Stimulated activated CD8-positive, alpha-beta memory T cell treated with anti-CD3 and anti-CD28 coated beads, Interleukin-4, amount 100 ng/mL, for 1 hour (primary cell): ENCODE results near the gene SNAPC2.

Experiments used
- DNase-seq, 2 donors: peaks; one replicate each; pipeline ENCODE4 v3.0.0-alpha.2; 2020; ENCODE audit warnings: low read depth in 2 of 2, low spot score in 1 of 2

Gene SNAPC2

DNA sequence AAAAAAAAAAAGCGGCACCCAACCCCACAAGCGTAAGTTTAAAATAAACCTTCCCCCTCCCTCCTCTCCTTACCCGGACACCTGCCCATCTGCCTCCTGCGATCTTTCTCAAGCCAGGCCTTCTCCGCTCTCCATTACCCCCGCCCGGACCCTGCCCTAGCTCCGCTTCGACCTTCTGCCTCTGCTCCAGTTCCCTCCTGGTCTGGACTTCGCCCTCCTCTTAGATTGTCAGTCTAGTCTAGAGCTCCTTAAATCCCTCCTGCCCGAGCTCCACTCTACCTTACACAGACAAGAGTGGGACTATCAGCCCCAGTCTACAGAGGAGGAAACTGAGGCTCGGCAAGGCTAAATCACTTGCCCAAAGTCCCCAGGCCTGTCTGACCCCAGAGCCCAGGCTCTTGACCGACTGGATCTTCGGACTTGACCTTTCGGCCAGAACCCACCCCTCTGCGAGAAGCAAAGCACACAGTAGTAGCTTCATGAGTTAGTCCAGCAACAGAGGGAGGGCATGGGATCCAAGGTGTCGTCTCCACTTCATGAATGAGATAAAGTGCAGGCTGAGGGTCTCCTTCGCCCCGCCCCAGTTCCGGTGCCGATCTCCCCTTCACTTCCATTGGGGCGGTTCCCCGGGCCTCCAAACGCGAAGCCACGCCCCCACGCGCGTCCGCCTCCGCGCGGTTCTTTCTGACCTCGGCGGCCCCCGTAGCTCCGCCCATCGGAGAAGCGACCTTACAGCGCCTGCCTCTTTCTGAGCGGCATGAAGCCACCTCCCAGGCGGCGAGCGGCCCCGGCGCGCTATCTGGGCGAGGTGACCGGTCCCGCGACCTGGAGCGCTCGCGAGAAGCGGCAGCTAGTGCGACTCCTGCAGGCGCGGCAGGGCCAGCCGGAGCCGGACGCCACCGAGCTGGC, at the start of gene SNAPC2:
Gene SNAPC2, plus strand, starts transcription at position 729 of the 909 bp plus-strand sequence. Its CDS starts 29 bp downstream, at position 758.
- DNase-seq: peak; percentile 87 to 93

- no peak for DNase-seq
These were observed 49.3 kb upstream of the SNAPC2 start for GRCh38 chr19:7870571-7871436.

GRCh38 chr19:7871437-7872305, 48.5 kb upstream of the SNAPC2 start:
- DNase-seq: peak; percentile 33 to 65

- DNase-seq: no peak
These were observed 47.6 kb upstream of the SNAPC2 start for GRCh38 chr19:7872306-7873204.

GRCh38 chr19:7873304-7874075, 46.6 kb upstream of the SNAPC2 start:
- no peak for DNase-seq

GRCh38 chr19:7874076-7874896, 45.9 kb upstream of the SNAPC2 start, which contains the start of gene PRR36:
Gene PRR36, minus strand, starts transcription at chr19:7874390. Its CDS starts 701 bp downstream, at chr19:7873689.
- no peak for DNase-seq

DNA sequence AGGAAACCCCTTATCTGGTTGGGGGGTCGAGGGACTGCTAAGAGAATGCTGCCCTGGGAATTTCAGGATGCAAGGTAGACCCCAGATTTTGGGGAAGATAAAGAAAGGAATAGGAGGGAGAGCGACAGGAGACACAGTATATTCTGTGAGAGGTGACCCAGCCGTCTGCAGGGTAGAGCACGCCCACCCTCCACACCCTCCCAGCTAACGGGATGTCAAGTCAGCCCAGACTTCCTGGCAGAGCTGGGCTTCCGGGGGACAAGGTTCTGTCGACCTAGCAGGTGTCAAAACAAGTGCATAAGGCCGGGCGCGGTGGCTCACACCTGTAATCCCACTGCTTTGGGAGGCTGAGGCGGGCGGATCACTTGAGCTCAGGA, 45.3 kb upstream of the SNAPC2 start:
- no peak for DNase-seq

DNA sequence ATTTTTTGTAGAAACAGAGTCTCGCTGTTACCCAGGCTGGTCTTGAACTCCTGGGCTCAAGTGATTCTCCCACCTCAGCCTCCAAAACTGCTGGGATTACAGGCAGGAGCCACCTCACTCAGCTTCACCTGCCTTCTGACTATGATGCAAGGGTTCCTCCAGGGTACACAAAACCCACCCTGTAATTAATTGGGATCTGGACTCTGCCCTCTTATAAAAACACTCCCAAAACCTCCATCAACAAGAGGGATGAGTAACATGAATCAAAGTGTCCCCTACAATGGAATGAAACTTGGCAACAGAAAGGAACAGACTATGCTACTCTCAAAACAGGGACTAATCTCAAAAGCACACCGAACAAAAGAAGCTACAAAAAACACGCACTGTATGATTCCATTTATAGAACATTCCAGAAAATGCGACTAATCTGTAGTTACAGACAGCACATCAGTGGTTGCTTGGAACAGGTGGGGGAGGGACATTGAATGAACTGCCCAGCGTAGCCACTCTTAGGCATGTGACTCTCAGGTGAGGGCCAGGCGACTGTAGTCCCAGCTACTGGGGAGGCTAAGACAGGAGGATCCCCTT, 42.8 kb upstream of the SNAPC2 start:
- no peak for DNase-seq

- no peak for DNase-seq
These were observed 40.9 kb upstream of the SNAPC2 start for GRCh38 chr19:7879111-7879807.

GRCh38 chr19:7879836-7880235, 40.3 kb upstream of the SNAPC2 start:
- DNase-seq: no peak

DNA sequence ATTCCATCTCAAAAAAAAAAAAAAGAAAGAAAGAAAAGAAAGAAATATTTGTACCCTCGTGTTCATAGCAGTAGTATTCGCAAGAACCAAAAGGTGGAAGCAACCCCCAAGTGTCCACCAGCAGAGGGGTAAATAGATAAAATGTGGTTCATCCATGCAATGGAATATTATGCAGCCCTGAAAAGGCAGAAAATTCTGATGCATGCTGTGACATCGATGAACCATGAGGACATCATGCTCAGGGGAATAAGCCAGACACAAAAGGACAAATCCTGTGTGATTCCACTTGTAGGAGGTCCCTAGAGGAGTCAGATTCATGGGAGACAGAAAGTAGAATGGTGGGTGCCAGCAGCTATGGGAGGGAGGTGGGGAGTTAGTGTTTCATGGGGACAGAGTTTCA, 38.2 kb upstream of the SNAPC2 start:
- no peak for DNase-seq

DNA sequence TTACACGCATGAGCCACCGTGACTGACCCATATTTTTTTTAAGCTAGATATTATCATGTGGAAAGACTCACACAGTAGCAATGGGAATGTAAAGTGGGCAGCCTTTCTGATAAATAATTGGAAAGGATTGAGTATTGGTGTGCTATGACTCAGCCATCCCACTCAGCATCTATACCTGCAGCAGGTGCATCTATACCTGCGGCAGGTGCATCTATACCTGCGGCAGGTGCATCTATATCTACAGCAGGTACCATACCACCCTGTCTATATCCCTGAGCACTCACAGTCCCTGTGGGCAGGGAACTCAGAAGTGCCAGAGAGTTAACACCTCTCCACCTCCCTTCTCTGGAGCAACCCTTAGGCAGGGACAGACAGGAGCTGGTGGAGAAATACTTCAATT, 37.0 kb upstream of the SNAPC2 start:
- no peak for DNase-seq

DNA sequence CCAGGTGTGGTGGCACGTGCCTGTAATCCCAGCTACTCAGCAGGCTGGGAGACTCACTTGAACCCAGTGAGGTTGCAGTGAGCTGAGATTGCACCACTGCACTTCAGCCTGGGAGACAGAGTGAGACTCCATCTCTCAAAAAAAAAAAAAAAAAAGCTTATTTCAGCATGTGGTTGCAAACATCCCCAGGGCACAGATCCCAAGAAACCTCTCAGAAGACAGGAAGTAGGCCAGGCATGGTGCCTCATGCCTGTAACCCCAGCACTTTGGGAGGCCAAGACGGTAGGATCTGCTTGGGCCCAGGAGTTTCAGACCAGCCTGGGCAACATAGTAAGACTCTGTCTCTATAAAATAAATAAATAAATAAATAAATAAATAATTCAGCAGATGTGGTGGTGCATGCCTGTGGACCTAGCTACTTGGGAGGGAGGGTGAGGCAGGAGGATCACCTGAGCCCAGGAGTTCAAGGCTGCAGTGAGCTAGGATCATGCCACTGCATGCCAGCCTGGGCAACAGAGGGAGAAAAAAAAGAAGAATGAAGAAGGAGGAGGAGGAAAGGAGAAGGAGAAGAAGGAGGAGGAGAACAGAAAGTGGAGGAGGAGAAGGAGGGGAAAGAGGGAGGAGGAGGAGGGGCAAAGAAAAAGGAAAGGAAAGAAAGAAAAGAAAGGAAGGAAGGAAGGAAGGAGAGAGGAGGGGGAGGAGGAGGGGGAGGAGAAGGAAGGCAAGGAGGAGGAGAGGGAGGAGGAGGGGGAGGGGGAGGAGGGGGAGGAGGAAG, 36.2 kb upstream of the SNAPC2 start:
- DNase-seq: no peak

GRCh38 chr19:7885818-7886217, 34.3 kb upstream of the SNAPC2 start:
- no peak for DNase-seq

GRCh38 chr19:7887408-7888144, 32.6 kb upstream of the SNAPC2 start:
- DNase-seq: no peak
